HG03432 (cell line): ENCODE data around the gene VGLL4.
"Not testable (repeated sequence)": the region's sequence is repeated elsewhere in the genome, so short reads cannot be mapped to it uniquely, and the experiment has no call there.

Source experiments
- ATAC-seq: cut with Tn5 transposase; IDR thresholded peaks from one replicate; pipeline ENCODE4 v1.9.1; 2021; ENCODE audit warnings: mild to moderate bottlenecking, moderate library complexity; ENCODE audit not compliant: unreplicated experiment

Gene VGLL4

GRCh38 chr3:11589706-11590105, 54.0 kb downstream of the VGLL4 start:
- no peak for ATAC-seq

GRCh38 chr3:11588755-11589154, 55.0 kb downstream of the VGLL4 start:
- ATAC-seq, result no peak

- ATAC-seq, result no peak
Measured at GRCh38 chr3:11588338-11588737, 55.4 kb downstream of the VGLL4 start.

GRCh38 chr3:11587766-11588165, 55.9 kb downstream of the VGLL4 start:
- ATAC-seq, result no peak

DNA sequence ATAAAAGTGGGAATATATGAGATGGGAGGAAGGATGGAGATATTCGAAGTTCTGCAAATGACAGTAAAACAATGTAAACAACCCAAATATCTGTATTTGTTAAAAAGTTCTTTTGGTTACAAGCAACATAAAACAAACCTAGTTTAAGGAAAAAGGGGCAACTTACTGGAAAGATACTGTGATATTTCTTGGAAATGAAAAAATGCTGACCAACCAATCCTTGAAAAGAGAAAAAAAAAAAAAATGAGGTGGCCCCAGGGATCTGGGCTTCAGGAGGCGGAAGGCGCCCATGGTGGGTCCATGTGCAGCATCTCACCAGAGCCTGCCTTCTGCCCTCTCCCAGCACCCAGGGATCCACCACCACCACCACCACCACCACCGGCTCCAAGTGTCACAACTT, 59.1 kb downstream of the VGLL4 start:
- no peak for ATAC-seq

GRCh38 chr3:11583638-11584046, 60.1 kb downstream of the VGLL4 start:
- ATAC-seq, result no peak

- ATAC-seq, result no peak
Measured at GRCh38 chr3:11583235-11583634, 60.5 kb downstream of the VGLL4 start.

GRCh38 chr3:11582191-11582968, 61.3 kb downstream of the VGLL4 start:
- peak; percentile 61 for ATAC-seq

GRCh38 chr3:11581237-11582190, 62.2 kb downstream of the VGLL4 start:
- ATAC-seq, result no peak

DNA sequence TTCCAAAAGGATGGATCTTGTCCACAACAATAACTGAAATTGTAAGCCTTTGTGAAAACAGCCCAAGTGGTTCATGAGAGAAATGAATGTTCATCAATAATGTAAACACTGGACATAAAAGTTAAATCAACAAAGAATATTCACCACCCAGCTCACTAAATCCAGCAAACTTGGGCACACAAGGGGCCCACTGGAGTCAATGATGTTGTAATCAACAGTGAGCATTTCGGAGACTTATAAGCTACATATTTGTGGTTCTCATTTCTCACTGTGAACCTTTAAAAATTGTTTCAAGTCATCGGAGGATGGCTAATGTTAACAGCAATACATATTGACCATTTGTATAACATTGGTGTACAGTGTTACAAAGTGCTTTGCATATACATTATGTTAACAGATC, 63.1 kb downstream of the VGLL4 start:
- ATAC-seq, result no peak

GRCh38 chr3:11578169-11578568, 65.5 kb downstream of the VGLL4 start:
- no peak for ATAC-seq

- no peak for ATAC-seq
Measured at GRCh38 chr3:11576453-11576852, 67.3 kb downstream of the VGLL4 start.

DNA sequence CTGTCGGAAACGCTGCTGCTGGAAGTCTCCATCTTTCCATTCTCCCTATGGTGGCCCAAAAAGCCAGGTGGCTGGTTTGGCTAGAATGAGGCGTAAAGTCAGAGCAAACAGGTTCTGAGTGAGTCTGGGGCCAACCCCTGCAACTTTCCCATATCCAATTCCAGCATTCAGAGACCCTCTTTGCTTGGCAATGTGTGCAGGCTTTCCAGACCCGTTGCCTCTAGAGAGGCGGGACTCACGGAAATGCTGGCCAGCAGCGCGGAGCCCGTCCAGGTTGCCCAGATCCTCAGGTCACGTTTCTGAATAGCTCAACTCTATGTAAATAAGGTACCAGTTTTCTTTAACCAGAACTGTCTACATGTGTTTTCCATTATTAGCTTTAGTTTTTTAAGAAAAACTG, 68.0 kb downstream of the VGLL4 start:
- no peak for ATAC-seq

DNA sequence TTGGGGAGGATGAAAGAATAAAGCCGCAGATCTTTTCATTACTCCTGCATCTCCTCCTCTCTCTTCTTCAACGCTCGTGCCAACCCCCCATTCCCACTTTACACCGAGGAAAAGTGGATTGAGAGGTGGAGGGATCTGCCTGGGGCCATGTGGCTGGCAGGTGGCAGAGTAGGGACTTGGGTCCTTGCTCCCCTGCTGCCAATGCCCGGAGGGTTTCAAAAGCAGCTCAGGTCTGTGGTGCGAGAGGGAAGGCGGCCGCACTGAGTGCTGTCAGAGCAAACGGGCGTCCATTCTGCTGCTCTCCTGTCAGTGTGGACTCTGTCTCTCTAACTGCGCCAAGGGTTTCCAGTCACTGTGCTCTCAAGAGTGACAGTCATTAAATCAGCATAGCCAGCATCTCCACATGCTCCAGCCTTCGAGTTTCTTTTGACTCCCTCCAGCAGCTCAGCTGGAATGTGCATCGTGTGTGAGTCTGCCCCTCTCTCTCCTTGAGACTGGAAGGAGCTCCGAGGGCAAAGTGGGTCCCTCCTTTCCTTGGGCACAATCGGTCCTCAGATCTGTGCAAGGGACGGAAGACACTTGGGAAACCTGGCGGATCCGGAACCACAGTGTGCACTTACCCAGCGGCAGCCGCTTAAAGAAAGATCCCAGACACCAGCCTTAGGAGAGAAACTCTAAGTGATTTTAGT, 68.6 kb downstream of the VGLL4 start:
- no peak for ATAC-seq

DNA sequence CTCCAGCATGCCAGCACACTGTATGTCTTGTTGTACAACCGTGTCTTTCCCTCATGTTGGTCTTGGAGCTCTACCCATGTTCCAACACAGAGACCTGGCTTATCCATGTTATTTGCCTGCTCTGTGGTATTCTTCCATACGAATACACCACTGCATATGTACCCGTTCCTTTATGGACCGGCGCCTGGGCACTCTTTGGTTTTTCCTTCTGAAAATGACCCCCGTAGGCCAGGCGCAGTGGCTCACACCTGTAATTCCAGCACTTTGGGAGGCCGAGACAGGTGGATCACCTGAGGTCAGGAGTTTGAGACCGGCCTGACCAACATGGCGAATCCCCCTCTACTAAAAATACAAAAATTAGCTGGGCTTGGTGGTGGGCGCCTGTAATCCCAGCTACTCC, 71.1 kb downstream of the VGLL4 start:
- not testable (repeated sequence) for ATAC-seq

GRCh38 chr3:11570789-11571495, 72.8 kb downstream of the VGLL4 start:
- ATAC-seq, result no peak

- ATAC-seq, result no peak
Measured at GRCh38 chr3:11570251-11570650, 73.5 kb downstream of the VGLL4 start.

DNA sequence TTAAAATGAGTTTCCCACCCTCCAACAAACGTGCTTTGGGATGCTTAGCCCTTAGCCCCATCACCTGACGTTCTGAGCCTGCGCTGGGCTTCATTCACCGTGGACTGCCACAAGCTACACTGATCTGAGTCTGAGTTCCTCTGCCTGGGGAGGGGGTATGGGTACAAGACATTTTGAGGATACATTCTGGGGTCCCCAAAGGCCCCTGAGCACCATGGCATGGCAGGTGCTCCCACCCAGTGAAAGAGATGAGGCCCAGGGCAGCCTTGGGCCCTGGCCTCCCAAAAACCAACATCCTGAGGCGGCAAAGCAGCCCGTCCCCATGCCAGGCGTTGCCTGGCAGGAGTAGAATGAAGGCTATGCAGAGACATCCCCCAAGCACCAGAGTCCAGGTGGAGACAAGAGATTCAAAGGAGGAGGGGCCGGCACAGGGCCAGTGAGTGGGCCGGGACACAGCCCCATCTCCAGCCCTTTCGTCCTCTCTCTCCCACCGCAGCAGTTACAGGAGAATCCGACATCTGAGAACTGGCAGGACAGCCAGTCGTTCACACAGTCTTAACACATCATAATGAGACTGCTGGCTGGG, 74.5 kb downstream of the VGLL4 start:
- ATAC-seq, result no peak

- no peak for ATAC-seq
Measured at GRCh38 chr3:11568503-11569155, 75.1 kb downstream of the VGLL4 start.
